Peyer's patch (tissue), 4 donors: ENCODE results near the gene PSMC3.

Experiments used
- CTCF ChIP-seq, 6 experiments: fragments of 450-650 bp in 4 of 6; fragments of 200-600 bp in 2 of 6; sonication (generic) in 1 of 6; IDR thresholded peaks; one replicate each; pipeline ENCODE4 v1.5.1; 2017 to 2019; ENCODE audit warnings: antibody characterized with exemption in 6 of 6, mild to moderate bottlenecking in 3 of 6, moderate library complexity in 1 of 6
- POLR2A ChIP-seq, 2 donors: fragments of 450-650 bp; IDR thresholded peaks; one replicate each; pipeline ENCODE4 v1.5.1; 2017; ENCODE audit warnings: antibody characterized with exemption in 2 of 2, mild to moderate bottlenecking in 2 of 2, moderate library complexity in 2 of 2

DNA sequence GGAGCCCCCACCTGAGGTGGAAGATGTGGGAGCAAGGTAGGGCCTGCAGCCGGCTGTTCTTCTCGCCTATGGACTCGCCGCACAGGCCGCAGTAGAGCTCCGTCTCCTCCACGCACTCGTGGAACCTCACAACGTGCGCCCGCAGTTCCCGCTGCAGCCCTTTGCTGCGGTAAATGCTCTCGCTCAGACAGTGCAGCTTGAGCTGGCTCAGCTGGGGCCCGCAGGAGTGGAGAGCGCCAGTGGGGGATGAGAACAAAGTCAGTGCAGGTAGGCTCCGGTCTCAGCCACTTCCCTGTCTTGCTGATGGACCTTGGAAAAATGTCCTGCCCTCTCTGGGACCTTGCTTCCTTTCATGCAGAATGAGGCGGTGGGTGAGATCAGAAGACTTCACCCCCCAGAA lies 12.5 kb upstream of the PSMC3 start:
- TF ChIP-seq CTCF (IDR thresholded peaks at IDR 0.05): no peak
- no peak for TF ChIP-seq POLR2A (IDR thresholded peaks at IDR 0.05)
